WTC11 (cell line): ENCODE results near the gene TMEM79. TPM values are rescaled to one million over a fixed set of nuclear protein-coding genes. Genes with fewer than 3 reads are reported as not detected.

Experiments used
- ATF1 ChIP-seq: sonication (generic); formaldehyde crosslinking; IDR thresholded peaks from 2 replicates; pipeline ENCODE4 v1.8.1; 2023; ENCODE audit warnings: mild to moderate bottlenecking, moderate library complexity, missing genetic modification reagents
- ATF3 ChIP-seq: sonication (generic); formaldehyde crosslinking; conservative IDR thresholded peaks from 2 replicates; pipeline ENCODE4 v1.8.1; 2022; ENCODE audit warnings: mild to moderate bottlenecking, missing genetic modification reagents
- CDX4 ChIP-seq: fragments of 250-450 bp; sonication (Bioruptor Pico); IDR thresholded peaks from 2 replicates; pipeline ENCODE4 v1.9.0; 2021; ENCODE audit warnings: moderate library complexity, mild to moderate bottlenecking, inconsistent platforms, borderline replicate concordance
- E2F5 ChIP-seq: sonication (generic); formaldehyde crosslinking; IDR thresholded peaks from 2 replicates; pipeline ENCODE4 v1.8.1; 2022; ENCODE audit warnings: mild to moderate bottlenecking, moderate library complexity, missing genetic modification reagents
- ELF4 ChIP-seq: sonication (generic); formaldehyde crosslinking; IDR thresholded peaks from 2 replicates; pipeline ENCODE4 v1.8.1; 2022; ENCODE audit warnings: low read depth, mild to moderate bottlenecking, moderate library complexity, missing genetic modification reagents
- ESRRA ChIP-seq: sonication (generic); formaldehyde crosslinking; IDR thresholded peaks from 2 replicates; pipeline ENCODE4 v1.8.1; 2022; ENCODE audit warnings: mild to moderate bottlenecking, missing genetic modification reagents, borderline replicate concordance
- GRHL2 ChIP-seq: fragments of 250-450 bp; sonication (Bioruptor Pico); IDR thresholded peaks from 2 replicates; pipeline ENCODE4 v1.8.0; 2022; ENCODE audit warnings: mild to moderate bottlenecking, moderate library complexity; ENCODE audit not compliant: insufficient replicate concordance, severe bottlenecking
- IRF1 ChIP-seq: sonication (generic); formaldehyde crosslinking; IDR thresholded peaks from 2 replicates; pipeline ENCODE4 v1.8.0; 2023; ENCODE audit warnings: missing genetic modification reagents
- KAT7 ChIP-seq: sonication (generic); formaldehyde crosslinking; IDR thresholded peaks from 2 replicates; pipeline ENCODE4 v1.8.1; 2023; ENCODE audit warnings: missing genetic modification reagents, mild to moderate bottlenecking, borderline replicate concordance
- NFE2L1 ChIP-seq: sonication (generic); formaldehyde crosslinking; IDR thresholded peaks from 2 replicates; pipeline ENCODE4 v1.8.1; 2023; ENCODE audit warnings: missing genetic modification reagents
- PRRX2 ChIP-seq: fragments of 250-450 bp; sonication (Bioruptor Pico); IDR thresholded peaks from 2 replicates; pipeline ENCODE4 v1.8.0; 2021; ENCODE audit warnings: mild to moderate bottlenecking
- STAT6 ChIP-seq: sonication (generic); formaldehyde crosslinking; conservative IDR thresholded peaks from 2 replicates; pipeline ENCODE4 v1.8.1; 2023; ENCODE audit warnings: mild to moderate bottlenecking, low read depth, missing genetic modification reagents, moderate library complexity
- TEAD4 ChIP-seq: sonication (generic); formaldehyde crosslinking; IDR thresholded peaks from 2 replicates; pipeline ENCODE4 v1.8.0; 2022; ENCODE audit warnings: mild to moderate bottlenecking, missing genetic modification reagents
- USF2 ChIP-seq: sonication (generic); formaldehyde crosslinking; IDR thresholded peaks from 2 replicates; pipeline ENCODE4 v1.8.1; 2023; ENCODE audit warnings: mild to moderate bottlenecking, missing genetic modification reagents, moderate library complexity
- ZBTB43 ChIP-seq: sonication (generic); formaldehyde crosslinking; IDR thresholded peaks from 2 replicates; pipeline ENCODE4 v1.8.1; 2023; ENCODE audit warnings: mild to moderate bottlenecking, missing genetic modification reagents
- ZNF232 ChIP-seq: sonication (generic); formaldehyde crosslinking; IDR thresholded peaks from 2 replicates; pipeline ENCODE4 v1.8.0; 2022; ENCODE audit warnings: mild to moderate bottlenecking, missing genetic modification reagents
- ZNF396 ChIP-seq: fragments of 250-450 bp; sonication (Bioruptor Pico); IDR thresholded peaks from 2 replicates; pipeline ENCODE4 v1.8.0; 2021; ENCODE audit warnings: mild to moderate bottlenecking, moderate library complexity, borderline replicate concordance
- ZNF425 ChIP-seq: fragments of 250-450 bp; sonication (Bioruptor Pico); conservative IDR thresholded peaks from 2 replicates; pipeline ENCODE4 v1.9.0; 2021; ENCODE audit warnings: mild to moderate bottlenecking
- ZNF512 ChIP-seq: sonication (generic); formaldehyde crosslinking; IDR thresholded peaks from 2 replicates; pipeline ENCODE4 v1.8.1; 2022; ENCODE audit warnings: missing genetic modification reagents, borderline replicate concordance
- ZSCAN18 ChIP-seq: fragments of 250-450 bp; sonication (Bioruptor Pico); IDR thresholded peaks from 2 replicates; pipeline ENCODE4 v2.1.2; 2022; ENCODE audit warnings: mild to moderate bottlenecking, moderate library complexity
- total RNA-seq: library from RNA; stranded (reverse); gene quantifications from 3 replicates; pipeline ENCODE4 v1.2.3, GENCODE V29; 2021

The TMEM79 gene
- total RNA-seq, 1 experiment from 2014 or later, result 2.2 TPM

- TF ChIP-seq ATF1 (CRISPR knock-in tag) (peak; percentile 85; the same call in 1 of the 2 replicates), GRHL2 (CRISPR knock-in tag) (no peak), ZNF425 (CRISPR knock-in tag) (no peak), ZBTB43 (CRISPR knock-in tag) (no peak), USF2 (CRISPR knock-in tag) (no peak), ZNF396 (no peak), KAT7 (no peak), CDX4 (CRISPR knock-in tag) (no peak), E2F5 (0 out of 2 replicates have a peak, but pooled peaks have one; percentile 77), TEAD4 (CRISPR knock-in tag) (0 out of 2 replicates have a peak, but pooled peaks have one; percentile 9), ZNF232 (CRISPR knock-in tag) (no peak), ATF3 (CRISPR knock-in tag) (no peak), STAT6 (CRISPR knock-in tag) (no peak), ZNF512 (no peak), PRRX2 (CRISPR knock-in tag) (no peak; the same call in 1 of the 2 replicates), NFE2L1 (CRISPR knock-in tag) (peak; percentile 82; the same call in 1 of the 2 replicates), IRF1 (CRISPR knock-in tag) (no peak), ELF4 (0 out of 2 replicates have a peak, but pooled peaks have one; percentile 59), ZSCAN18 (CRISPR knock-in tag) (no peak), ESRRA (CRISPR knock-in tag) (no peak)
Observed at GRCh38 chr1:156245451-156246232, 38.5 kb upstream of the TMEM79 start (continued).
